ENCODE results near the gene LGALS7B.

DNA sequence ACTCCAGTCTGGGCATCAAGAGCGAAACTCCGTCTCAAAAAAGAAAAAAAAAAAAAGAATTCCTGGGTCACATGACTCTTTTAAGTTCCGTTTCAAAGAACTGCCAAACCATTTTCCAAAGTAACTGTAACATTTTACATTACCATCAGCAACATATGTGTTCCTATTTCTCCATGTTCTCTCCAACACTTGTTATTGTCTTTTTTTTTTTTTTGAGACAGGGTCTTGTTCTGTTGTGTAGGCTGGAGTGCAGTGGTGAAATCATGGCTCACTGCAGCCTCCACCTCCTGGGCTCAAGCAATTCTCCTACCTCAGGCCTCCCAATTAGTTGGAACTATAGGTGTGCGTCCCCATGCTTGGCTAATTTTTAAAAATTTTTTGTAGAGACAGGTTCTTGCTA is 6.5 kb downstream of the LGALS7B start:
- TF ChIP-seq, protein P1, sequence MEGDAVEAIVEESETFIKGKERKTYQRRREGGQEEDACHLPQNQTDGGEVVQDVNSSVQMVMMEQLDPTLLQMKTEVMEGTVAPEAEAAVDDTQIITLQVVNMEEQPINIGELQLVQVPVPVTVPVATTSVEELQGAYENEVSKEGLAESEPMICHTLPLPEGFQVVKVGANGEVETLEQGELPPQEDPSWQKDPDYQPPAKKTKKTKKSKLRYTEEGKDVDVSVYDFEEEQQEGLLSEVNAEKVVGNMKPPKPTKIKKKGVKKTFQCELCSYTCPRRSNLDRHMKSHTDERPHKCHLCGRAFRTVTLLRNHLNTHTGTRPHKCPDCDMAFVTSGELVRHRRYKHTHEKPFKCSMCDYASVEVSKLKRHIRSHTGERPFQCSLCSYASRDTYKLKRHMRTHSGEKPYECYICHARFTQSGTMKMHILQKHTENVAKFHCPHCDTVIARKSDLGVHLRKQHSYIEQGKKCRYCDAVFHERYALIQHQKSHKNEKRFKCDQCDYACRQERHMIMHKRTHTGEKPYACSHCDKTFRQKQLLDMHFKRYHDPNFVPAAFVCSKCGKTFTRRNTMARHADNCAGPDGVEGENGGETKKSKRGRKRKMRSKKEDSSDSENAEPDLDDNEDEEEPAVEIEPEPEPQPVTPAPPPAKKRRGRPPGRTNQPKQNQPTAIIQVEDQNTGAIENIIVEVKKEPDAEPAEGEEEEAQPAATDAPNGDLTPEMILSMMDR (IDR thresholded peaks at IDR 0.05; ENCODE audit: low read length): no peak
- no peak for TF ChIP-seq EZH2 (optimal IDR thresholded peaks at IDR 0.05; ENCODE audit: low read depth, low read length)
- TF ChIP-seq EZH2phosphoT487 (IDR thresholded peaks at IDR 0.05; ENCODE audit: low read length): no peak

All from MM.1S (cell line).